Omental fat pad (tissue), 4 donors: ENCODE measurements around the gene PAX8. TPM values are rescaled to one million over a fixed set of nuclear protein-coding genes. Genes with fewer than 3 reads are reported as not detected.

Source experiments
- ATAC-seq: fragments of 150-250 bp; one replicate; pipeline ENCODE4 v1.9.1; 2016; ENCODE audit warnings: mild to moderate bottlenecking, moderate library complexity; ENCODE audit not compliant: low FRiP score
- DNase-seq: peaks from one replicate; pipeline ENCODE4 v3.0.0-alpha.2; 2019; ENCODE audit warnings: low spot score
- total RNA-seq, 4 donors: library from RNA; depleted of rRNA; stranded (reverse); fragments of >200 nt; gene quantifications; one replicate each; pipeline ENCODE4 v1.1.0, GENCODE V29; 2016
- TF ChIP-seq, protein P1 (sequence below), 3 donors: fragments of 450-650 bp; IDR thresholded peaks; one replicate each; pipeline ENCODE4 v1.5.1; 2016 to 2017; ENCODE audit warnings: antibody characterized with exemption in 3 of 3, mild to moderate bottlenecking in 3 of 3, moderate library complexity in 2 of 3

Gene PAX8
- total RNA-seq, 4 donors from 2014 or later: 2.8 to 9.4 (median 5.8) TPM

- TF ChIP-seq, protein P1, sequence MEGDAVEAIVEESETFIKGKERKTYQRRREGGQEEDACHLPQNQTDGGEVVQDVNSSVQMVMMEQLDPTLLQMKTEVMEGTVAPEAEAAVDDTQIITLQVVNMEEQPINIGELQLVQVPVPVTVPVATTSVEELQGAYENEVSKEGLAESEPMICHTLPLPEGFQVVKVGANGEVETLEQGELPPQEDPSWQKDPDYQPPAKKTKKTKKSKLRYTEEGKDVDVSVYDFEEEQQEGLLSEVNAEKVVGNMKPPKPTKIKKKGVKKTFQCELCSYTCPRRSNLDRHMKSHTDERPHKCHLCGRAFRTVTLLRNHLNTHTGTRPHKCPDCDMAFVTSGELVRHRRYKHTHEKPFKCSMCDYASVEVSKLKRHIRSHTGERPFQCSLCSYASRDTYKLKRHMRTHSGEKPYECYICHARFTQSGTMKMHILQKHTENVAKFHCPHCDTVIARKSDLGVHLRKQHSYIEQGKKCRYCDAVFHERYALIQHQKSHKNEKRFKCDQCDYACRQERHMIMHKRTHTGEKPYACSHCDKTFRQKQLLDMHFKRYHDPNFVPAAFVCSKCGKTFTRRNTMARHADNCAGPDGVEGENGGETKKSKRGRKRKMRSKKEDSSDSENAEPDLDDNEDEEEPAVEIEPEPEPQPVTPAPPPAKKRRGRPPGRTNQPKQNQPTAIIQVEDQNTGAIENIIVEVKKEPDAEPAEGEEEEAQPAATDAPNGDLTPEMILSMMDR (IDR thresholded peaks at IDR 0.05): no peak
- no peak for DNase-seq
- ATAC-seq: no peak
These were observed 48.9 kb downstream of the PAX8 start for GRCh38 chr2:113229795-113230194.

- no peak for ATAC-seq
- DNase-seq: no peak
- TF ChIP-seq, protein P1 (IDR thresholded peaks at IDR 0.05): no peak
These were observed 49.6 kb downstream of the PAX8 start for GRCh38 chr2:113228991-113229716.

- ATAC-seq: no peak
These were observed 50.4 kb downstream of the PAX8 start for GRCh38 chr2:113228351-113228750.

DNA sequence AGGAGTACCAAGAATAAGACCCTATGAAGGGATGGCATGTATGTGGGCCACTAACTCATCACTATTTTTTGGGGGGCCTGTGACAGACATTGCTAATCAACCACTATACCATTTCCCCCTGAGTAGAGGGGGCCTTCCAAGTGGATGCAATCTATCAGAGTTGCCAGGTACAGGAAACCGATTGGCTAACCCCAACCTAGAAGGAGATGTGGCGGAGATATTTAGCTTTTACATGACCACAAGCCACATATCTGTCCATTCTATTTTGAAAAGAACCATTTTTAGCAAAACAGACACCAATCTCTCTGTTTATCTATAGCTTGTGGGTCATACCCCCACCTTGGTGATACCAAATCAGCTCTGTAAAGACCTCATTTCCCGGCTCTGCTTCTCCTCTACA is 51.0 kb downstream of the PAX8 start:
- TF ChIP-seq, protein P1 (IDR thresholded peaks at IDR 0.05): no peak
- no peak for ATAC-seq
- DNase-seq: no peak

More at GRCh38 chr2:113228351-113228750, 50.4 kb downstream of the PAX8 start:
- TF ChIP-seq, protein P1 (IDR thresholded peaks at IDR 0.05): no peak
- no peak for DNase-seq

- TF ChIP-seq, protein P1 (IDR thresholded peaks at IDR 0.05): no peak
- DNase-seq: no peak
- no peak for ATAC-seq
These were observed 51.4 kb downstream of the PAX8 start for GRCh38 chr2:113227290-113227689.

DNA sequence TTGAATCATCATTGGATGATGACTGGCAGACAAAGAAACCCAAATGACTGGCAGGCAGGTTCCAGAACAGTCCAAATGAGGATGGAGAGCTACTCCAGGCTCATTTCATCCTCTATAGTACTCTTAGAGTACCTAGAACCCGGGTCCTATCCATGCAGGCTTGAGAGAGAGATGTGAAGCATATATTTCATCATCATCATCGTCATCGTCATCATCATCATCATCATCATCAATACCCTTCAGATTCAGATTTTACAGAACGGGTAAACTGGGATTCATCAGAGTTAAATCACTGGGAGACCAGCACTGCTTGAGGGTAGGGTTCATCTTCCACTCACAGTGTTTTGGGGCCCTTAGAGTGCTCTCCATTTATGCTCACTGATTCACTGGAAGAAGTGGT is 52.3 kb downstream of the PAX8 start:
- ATAC-seq (no peak), DNase-seq (no peak)
- TF ChIP-seq, protein P1 (IDR thresholded peaks at IDR 0.05): no peak
